Fibroblast of mammary gland (primary cell): ENCODE results near the gene ZCCHC10.
"Not testable (repeated sequence)": the region's sequence is repeated elsewhere in the genome, so short reads cannot be mapped to it uniquely, and the experiment has no call there.

Experiments used
- DNase-seq: peaks from one replicate; pipeline ENCODE4 v3.0.0-alpha.2; 2010; ENCODE audit warnings: low read depth
- H3K4me3 ChIP-seq: 2 replicates; pipeline ENCODE4 v1.5.1; 2011; ENCODE audit warnings: low read depth, mild to moderate bottlenecking, low read length, moderate library complexity; ENCODE audit not compliant: control insufficient read depth
- CTCF ChIP-seq: conservative IDR thresholded peaks from 2 replicates; pipeline ENCODE4 v1.5.1; 2011; ENCODE audit warnings: low read depth, low read length, inconsistent platforms; ENCODE audit not compliant: control insufficient read depth, insufficient read depth

Gene ZCCHC10

GRCh38 chr5:132998556-132998955 is 27.8 kb downstream of the ZCCHC10 start:
- H3K4me3 ChIP-seq: no peak overlapping the region
- DNase-seq: no peak
- no peak for TF ChIP-seq CTCF

- no peak for TF ChIP-seq CTCF
- no peak for DNase-seq
- no peak overlapping the region for H3K4me3 ChIP-seq
Observed at GRCh38 chr5:132996307-132996706, 30.0 kb downstream of the ZCCHC10 start.

GRCh38 chr5:132987531-132988408 is 38.6 kb downstream of the ZCCHC10 start:
- TF ChIP-seq CTCF: no peak
- DNase-seq: no peak
- no peak overlapping the region for H3K4me3 ChIP-seq

- not testable (repeated sequence) for DNase-seq, H3K4me3 ChIP-seq
Observed at GRCh38 chr5:132982971-132983370, 43.4 kb downstream of the ZCCHC10 start.

GRCh38 chr5:132981288-132981687 is 45.1 kb downstream of the ZCCHC10 start:
- no peak overlapping the region for H3K4me3 ChIP-seq
- DNase-seq: no peak
- TF ChIP-seq CTCF: no peak

GRCh38 chr5:132979976-132980375 is 46.4 kb downstream of the ZCCHC10 start:
- no peak for TF ChIP-seq CTCF
- no peak overlapping the region for H3K4me3 ChIP-seq
- DNase-seq: no peak

GRCh38 chr5:132979367-132979940 is 46.9 kb downstream of the ZCCHC10 start:
- H3K4me3 ChIP-seq: no peak overlapping the region
- DNase-seq: peak; percentile 80
- no peak for TF ChIP-seq CTCF
